GM10248 (cell line): ENCODE data around the gene FAF2.

Experiments
- CTCF ChIA-PET: fragments of 300-600 bp; sonication (Branson Sonifier 250); formaldehyde crosslinking; extraction: SDS; loops from one replicate; lab custom pipeline; 2021; ENCODE audit warnings: antibody characterized with exemption; lab: Yijun Ruan, JAX
- POLR2A ChIA-PET: fragments of 350-650 bp; sonication (Branson Sonifier 250); formaldehyde crosslinking; extraction: SDS; loops from one replicate; lab custom pipeline; 2020; ENCODE audit warnings: antibody characterized with exemption; lab: Yijun Ruan, JAX
- DNase-seq: peaks from one replicate; pipeline ENCODE4 v3.0.0; 2012; ENCODE audit errors: extremely low spot score
- CTCF ChIP-seq: IDR thresholded peaks from 2 replicates; pipeline ENCODE4 v1.5.1; 2012; ENCODE audit warnings: mild to moderate bottlenecking, low read depth; ENCODE audit errors: extremely low read depth, missing control alignments, control extremely low read depth

FAF2 gene

GRCh38 chr5:176501333-176501732 lies 53.1 kb downstream of the FAF2 start:
- no peak for TF ChIP-seq CTCF
- no peak for DNase-seq
- ChIA-PET CTCF (interaction anchor here (0.9 to 1.9 kb wide), 3 partner anchors 9 to 53 kb away, joined by 3 to 6 read pairs (median 6); partner anchors contain the start of gene FAF2), POLR2A (interaction anchor here (0.7 kb wide), 1 partner anchor 1009 kb away, joined by 3 read pairs; the partner anchor contains the start of gene DOK3)

- no peak for DNase-seq
- CTCF ChIA-PET, result interaction anchor here (1.1 kb wide), 1 partner anchor 8 kb away, joined by 5 read pairs; no protein-coding TSS in a partner anchor
- no peak for TF ChIP-seq CTCF
- POLR2A ChIA-PET, result no interaction called here
Observed at GRCh38 chr5:176503496-176503895, 55.3 kb downstream of the FAF2 start.

- TF ChIP-seq CTCF, result no peak
- POLR2A ChIA-PET, result no interaction called here
- no peak for DNase-seq
- CTCF ChIA-PET, result no interaction called here
Observed at GRCh38 chr5:176507911-176508310, 59.7 kb downstream of the FAF2 start.

- no peak for TF ChIP-seq CTCF
- POLR2A ChIA-PET, result no interaction called here
- CTCF ChIA-PET, result no interaction called here
- DNase-seq, result no peak
Observed at GRCh38 chr5:176508603-176509002, 60.4 kb downstream of the FAF2 start.

GRCh38 chr5:176513788-176514187 lies 65.6 kb downstream of the FAF2 start:
- POLR2A ChIA-PET, result no interaction called here
- CTCF ChIA-PET, result no interaction called here
- no peak for DNase-seq
- no peak for TF ChIP-seq CTCF

- POLR2A ChIA-PET, result no interaction called here
- DNase-seq, result no peak
- CTCF ChIA-PET, result interaction anchor here (1.5 kb wide), 1 partner anchor 59 kb away, joined by 3 read pairs; no protein-coding TSS in a partner anchor
- TF ChIP-seq CTCF, result no peak
Observed at GRCh38 chr5:176514244-176514950, 66.2 kb downstream of the FAF2 start.
